MM.1S (cell line): ENCODE data around the gene CRLF3.
A peak's percentile ranks its signal among the peaks of the same experiment; 100 is the strongest.

ENCODE experiments used
- DNase-seq: peaks from one replicate; pipeline ENCODE4 v3.0.0-alpha.2; 2015
- H2AFZ ChIP-seq: fragments of 300-600 bp; sonication (generic); 2 replicates; pipeline ENCODE4 v1.6.0; 2016; ENCODE audit warnings: antibody characterized with exemption, low read length
- H3F3A ChIP-seq: fragments of 300-600 bp; sonication (generic); 2 replicates; pipeline ENCODE4 v1.6.1; 2016; ENCODE audit warnings: mild to moderate bottlenecking, antibody characterized with exemption, low read length, moderate library complexity, mixed read lengths; ENCODE audit not compliant: insufficient read depth
- H3K27ac ChIP-seq: fragments of 300-600 bp; sonication (generic); 2 replicates; pipeline ENCODE4 v1.5.1; 2016; ENCODE audit warnings: mild to moderate bottlenecking, low read length
- H3K27me3 ChIP-seq: fragments of 300-600 bp; sonication (generic); replicated peaks from 2 replicates; pipeline ENCODE4 v1.6.0; 2016; ENCODE audit warnings: low read length; ENCODE audit not compliant: insufficient read depth
- H3K36me3 ChIP-seq: fragments of 300-600 bp; sonication (generic); replicated peaks from 2 replicates; pipeline ENCODE4 v1.6.1; 2016; ENCODE audit warnings: mild to moderate bottlenecking, low read length, mixed read lengths; ENCODE audit not compliant: insufficient read depth
- H3K4me1 ChIP-seq: fragments of 300-600 bp; sonication (generic); 2 replicates; pipeline ENCODE4 v1.6.1; 2016; ENCODE audit warnings: low read length, mixed read lengths
- H3K4me2 ChIP-seq: fragments of 300-600 bp; sonication (generic); 2 replicates; pipeline ENCODE4 v1.6.0; 2016; ENCODE audit warnings: low read depth, low read length
- H3K4me3 ChIP-seq: fragments of 300-600 bp; sonication (generic); 2 replicates; pipeline ENCODE4 v1.5.1; 2016; ENCODE audit warnings: low read length, mixed read lengths
- H3K79me2 ChIP-seq: fragments of 300-600 bp; sonication (generic); 2 replicates; pipeline ENCODE4 v1.6.1; 2016; ENCODE audit warnings: mixed run types, low read length, mixed read lengths
- H3K9ac ChIP-seq: fragments of 300-600 bp; sonication (generic); 2 replicates; pipeline ENCODE4 v1.6.1; 2016; ENCODE audit warnings: low read length, mixed read lengths
- H3K9me2 ChIP-seq: fragments of 300-600 bp; sonication (generic); replicated peaks from 2 replicates; pipeline ENCODE4 v1.6.1; 2016; ENCODE audit warnings: mild to moderate bottlenecking, low read length, mixed read lengths; ENCODE audit not compliant: insufficient read depth
- H3K9me3 ChIP-seq: fragments of 300-600 bp; sonication (generic); replicated peaks from 2 replicates; pipeline ENCODE4 v1.6.1; 2016; ENCODE audit warnings: mild to moderate bottlenecking, low read length, mixed read lengths; ENCODE audit not compliant: insufficient read depth
- H4K20me1 ChIP-seq: fragments of 300-600 bp; sonication (generic); 2 replicates; pipeline ENCODE4 v1.6.1; 2016; ENCODE audit warnings: mild to moderate bottlenecking, low read length, moderate library complexity, mixed read lengths; ENCODE audit not compliant: insufficient read depth
- CTCF ChIP-seq: fragments of 300-600 bp; sonication (generic); IDR thresholded peaks from 2 replicates; pipeline ENCODE4 v1.5.1; 2016; ENCODE audit warnings: antibody characterized with exemption, low read length, mixed read lengths
- EZH2 ChIP-seq: fragments of 300-600 bp; sonication (generic); optimal IDR thresholded peaks from 2 replicates; pipeline ENCODE3; 2017; ENCODE audit warnings: low read depth, mild to moderate bottlenecking, antibody characterized with exemption, low read length, mixed read lengths
- EZH2phosphoT487 ChIP-seq: fragments of 300-600 bp; sonication (generic); IDR thresholded peaks from 2 replicates; pipeline ENCODE4 v1.6.1; 2018; ENCODE audit warnings: antibody characterized with exemption, low read length

The CRLF3 gene

GRCh38 chr17:30840771-30841170 is 16.3 kb upstream of the CRLF3 start:
- H3K9me2 ChIP-seq = no peaks in the 10 kb centered on the region
- H3F3A ChIP-seq = no peaks in the 10 kb centered on the region
- no peaks in the 10 kb centered on the region for H3K4me1 ChIP-seq
- H3K79me2 ChIP-seq = peaks cover 4% of the 10 kb centered on the region
- H2AFZ ChIP-seq = no peak overlapping the region
- DNase-seq = no peak
- H3K4me3 ChIP-seq = no peak overlapping the region
- TF ChIP-seq EZH2phosphoT487 (no peak), CTCF (no peak), EZH2 (no peak)
- no peaks in the 10 kb centered on the region for H3K27me3 ChIP-seq
- H3K36me3 ChIP-seq = no peaks in the 10 kb centered on the region; the same call in 1 of the 2 replicates
- no peaks in the 10 kb centered on the region for H3K9me3 ChIP-seq
- H3K27ac ChIP-seq = no peak overlapping the region
- no peak overlapping the region for H3K9ac ChIP-seq
- H3K4me2 ChIP-seq = no peak overlapping the region
- no peaks in the 10 kb centered on the region for H4K20me1 ChIP-seq

DNA sequence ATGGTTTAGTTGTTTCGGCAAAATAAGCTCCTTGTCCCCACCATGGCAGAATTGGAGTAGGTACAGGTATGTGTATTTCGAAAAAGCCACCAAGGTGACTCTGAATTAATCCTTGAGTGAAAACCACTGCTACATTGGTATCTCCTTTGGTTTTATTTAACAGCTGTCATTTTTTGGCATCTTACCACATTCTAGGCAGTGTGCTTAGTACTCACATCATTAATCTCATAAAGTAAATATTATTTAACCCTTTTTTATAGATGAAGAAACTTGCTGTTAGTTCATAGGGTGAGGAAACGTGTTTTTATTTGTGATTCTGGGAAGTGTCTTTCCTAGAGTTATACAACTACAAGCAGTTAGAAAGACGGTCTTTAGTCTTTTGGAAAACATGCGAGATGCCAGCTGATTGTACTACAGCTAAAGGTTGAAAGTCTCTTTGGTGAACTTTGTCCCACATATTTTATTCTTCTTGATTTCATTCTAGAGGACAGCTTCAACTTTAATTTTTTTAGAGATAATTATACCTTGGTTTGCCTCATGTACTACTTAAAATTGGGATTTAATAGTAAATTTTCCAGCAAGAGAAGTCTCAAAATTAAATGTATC is 13.8 kb upstream of the CRLF3 start:
- Histone ChIP-seq H3K79me2 (peaks cover 29% of the 10 kb centered on the region), H3K36me3 (no peaks in the 10 kb centered on the region; the same call in 1 of the 2 replicates), H3K27me3 (no peaks in the 10 kb centered on the region), H3K9me3 (no peaks in the 10 kb centered on the region), H3F3A (no peaks in the 10 kb centered on the region), H3K27ac (no peak overlapping the region), H3K4me1 (no peaks in the 10 kb centered on the region), H4K20me1 (no peaks in the 10 kb centered on the region), H3K9ac (no peak overlapping the region), H3K4me3 (no peak overlapping the region), H3K9me2 (no peaks in the 10 kb centered on the region), H3K4me2 (no peak overlapping the region), H2AFZ (no peak overlapping the region)
- no peak for TF ChIP-seq EZH2phosphoT487
- TF ChIP-seq CTCF = no peak
- TF ChIP-seq EZH2 = no peak
- DNase-seq = no peak

GRCh38 chr17:30832438-30833124 is 8.1 kb upstream of the CRLF3 start:
- Histone ChIP-seq H3K4me2 (peak overlapping the region; percentile 61), H3K9me3 (no peaks in the 10 kb centered on the region), H3K27me3 (no peaks in the 10 kb centered on the region), H3K79me2 (peaks cover 45% of the 10 kb centered on the region), H3K9me2 (no peaks in the 10 kb centered on the region), H3K27ac (peak overlapping the region; percentile 61; the same call in 1 of the 2 replicates), H3F3A (no peaks in the 10 kb centered on the region), H4K20me1 (no peaks in the 10 kb centered on the region), H2AFZ (peak overlapping the region; percentile 95), H3K9ac (peak overlapping the region; percentile 97), H3K4me1 (peaks cover 7% of the 10 kb centered on the region; the same call in 1 of the 2 replicates), H3K4me3 (peak overlapping the region; percentile 98), H3K36me3 (no peaks in the 10 kb centered on the region; the same call in 1 of the 2 replicates)
- no peak for TF ChIP-seq CTCF
- no peak for TF ChIP-seq EZH2
- TF ChIP-seq EZH2phosphoT487 = no peak
- DNase-seq = peak; percentile 37
